HFFc6 (cell line): ENCODE measurements around the gene RTEL1. TPM values are rescaled to one million over a fixed set of nuclear protein-coding genes. Genes with fewer than 3 reads are reported as not detected.

Experiments used
- DNase-seq: peaks from one replicate; pipeline ENCODE4 v3.0.0-alpha.2; 2018
- H3K27ac Mint-ChIP-seq: 2 replicates; pipeline ENCODE4 v1.8.0; 2020; ENCODE audit warnings: mild to moderate bottlenecking, mixed read lengths
- H3K27me3 Mint-ChIP-seq: 2 replicates; pipeline ENCODE4 v1.8.0; 2021; ENCODE audit warnings: mild to moderate bottlenecking, moderate library complexity, mixed read lengths; ENCODE audit not compliant: insufficient read depth
- H3K36me3 Mint-ChIP-seq: 2 replicates; pipeline ENCODE4 v1.8.0; 2021; ENCODE audit warnings: low read depth, mixed read lengths
- H3K4me1 Mint-ChIP-seq: 2 replicates; pipeline ENCODE4 v1.8.0; 2020; ENCODE audit warnings: low read depth, mixed read lengths
- H3K4me3 Mint-ChIP-seq: 2 replicates; pipeline ENCODE4 v1.8.0; 2020; ENCODE audit warnings: mild to moderate bottlenecking, moderate library complexity, mixed read lengths
- H3K9me3 Mint-ChIP-seq: 2 replicates; pipeline ENCODE4 v1.8.0; 2020; ENCODE audit warnings: mild to moderate bottlenecking, mixed read lengths
- CTCF ChIP-seq: fragments of 200-600 bp; sonication (generic); IDR thresholded peaks from 2 replicates; pipeline ENCODE4 v1.5.0; 2021; ENCODE audit warnings: antibody characterized with exemption, mild to moderate bottlenecking
- total RNA-seq, 6 experiments: library from RNA; stranded (reverse); fragmentation: NEBNext Ultra II Directional; extraction: Animal tissue kit (Norgen Biotek cat#: 25700); gene quantifications; 2 replicates in 1 of 6; 3 replicates in 5 of 6; pipeline ENCODE4 v1.2.3, GENCODE V29; 2021

RTEL1 gene
- total RNA-seq, 6 experiments from 2014 or later, result 19.0 to 26.8 (median 22.7) TPM

- no peaks in the 10 kb centered on the region for H3K9me3 Mint-ChIP-seq
- no peaks in the 10 kb centered on the region for H3K4me1 Mint-ChIP-seq
- H3K27ac Mint-ChIP-seq, result no peak overlapping the region
- no peak overlapping the region for H3K4me3 Mint-ChIP-seq
- DNase-seq, result no peak
- TF ChIP-seq CTCF, result no peak
- H3K36me3 Mint-ChIP-seq, result peaks cover 5% of the 10 kb centered on the region; the same call in 1 of the 2 replicates
- H3K27me3 Mint-ChIP-seq, result peaks cover 2% of the 10 kb centered on the region
Observed at GRCh38 chr20:63734946-63735858, 77.1 kb downstream of the RTEL1 start.

GRCh38 chr20:63735859-63736718 lies 78.0 kb downstream of the RTEL1 start, which contains the start of gene LIME1:
LIME1 (plus strand) TSS chr20:63736664; CDS start chr20:63737550, 886 bp downstream.
- no peak for DNase-seq
- H3K4me3 Mint-ChIP-seq, result no peak within 1 kb of the TSS
- TF ChIP-seq CTCF, result no peak
- peaks cover 2% of the 10 kb centered on the region for H3K27me3 Mint-ChIP-seq
- no peaks in the 10 kb centered on the region for H3K4me1 Mint-ChIP-seq
- H3K9me3 Mint-ChIP-seq, result no peaks in the 10 kb centered on the region
- peaks cover 5% of the 10 kb centered on the region; the same call in 1 of the 2 replicates for H3K36me3 Mint-ChIP-seq
- no peak within 1 kb of the TSS for H3K27ac Mint-ChIP-seq

- TF ChIP-seq CTCF, result no peak
- no peak for DNase-seq
- Mint-ChIP-seq H3K27ac (no peak overlapping the region), H3K9me3 (no peaks in the 10 kb centered on the region), H3K36me3 (peaks cover 5% of the 10 kb centered on the region; the same call in 1 of the 2 replicates), H3K27me3 (peaks cover 2% of the 10 kb centered on the region), H3K4me3 (no peak overlapping the region), H3K4me1 (no peaks in the 10 kb centered on the region)
Observed at GRCh38 chr20:63736893-63737694, 79.0 kb downstream of the RTEL1 start.

- Mint-ChIP-seq H3K27me3 (peaks cover 2% of the 10 kb centered on the region), H3K9me3 (no peaks in the 10 kb centered on the region), H3K27ac (no peak overlapping the region), H3K4me1 (no peaks in the 10 kb centered on the region), H3K4me3 (no peak overlapping the region), H3K36me3 (peaks cover 5% of the 10 kb centered on the region; the same call in 1 of the 2 replicates)
- no peak for TF ChIP-seq CTCF
- no peak for DNase-seq
Observed at GRCh38 chr20:63737695-63737944, 79.5 kb downstream of the RTEL1 start.
